Adrenal gland (tissue), 5 donors: ENCODE measurements around the gene HOMER2.

Experiments used
- POLR2A ChIP-seq, 2 donors: fragments of 450-650 bp; IDR thresholded peaks; one replicate each; pipeline ENCODE4 v1.6.1; 2017; ENCODE audit warnings: antibody characterized with exemption in 2 of 2, mild to moderate bottlenecking in 2 of 2, moderate library complexity in 1 of 2
- TF ChIP-seq, protein P1 (sequence below), 6 experiments: fragments of 450-650 bp in 4 of 6; fragments of 200-600 bp in 2 of 6; sonication (generic) in 1 of 6; IDR thresholded peaks; 1 replicate in 5 of 6; 2 replicates in 1 of 6; pipeline versions ENCODE4 v1.5.1 to v1.8.0; 2016 to 2021; ENCODE audit warnings: antibody characterized with exemption in 6 of 6, mild to moderate bottlenecking in 2 of 6, moderate library complexity in 1 of 6
- donor health status: DM: no; HTN: no; CAD: no.

DNA sequence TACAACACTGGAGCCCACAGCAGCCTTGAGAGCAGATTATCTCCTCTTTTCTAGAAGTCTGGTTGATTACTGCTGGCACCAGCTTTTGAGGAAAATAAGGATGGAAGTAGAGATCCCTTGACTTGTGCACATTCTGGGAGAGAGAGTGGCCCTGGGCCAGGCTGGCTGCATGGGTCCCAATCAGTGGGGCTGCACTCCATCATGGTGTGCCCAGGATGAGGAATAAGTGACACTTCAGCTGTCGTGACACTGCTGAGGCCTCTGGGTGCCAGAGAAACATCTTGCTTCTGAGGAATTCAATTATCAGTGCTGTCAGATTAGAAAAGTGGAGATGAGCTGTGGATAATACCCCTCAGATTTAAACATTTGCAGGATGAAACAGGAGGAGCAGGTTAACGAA is 42.6 kb upstream of the HOMER2 start:
- TF ChIP-seq, protein P1, sequence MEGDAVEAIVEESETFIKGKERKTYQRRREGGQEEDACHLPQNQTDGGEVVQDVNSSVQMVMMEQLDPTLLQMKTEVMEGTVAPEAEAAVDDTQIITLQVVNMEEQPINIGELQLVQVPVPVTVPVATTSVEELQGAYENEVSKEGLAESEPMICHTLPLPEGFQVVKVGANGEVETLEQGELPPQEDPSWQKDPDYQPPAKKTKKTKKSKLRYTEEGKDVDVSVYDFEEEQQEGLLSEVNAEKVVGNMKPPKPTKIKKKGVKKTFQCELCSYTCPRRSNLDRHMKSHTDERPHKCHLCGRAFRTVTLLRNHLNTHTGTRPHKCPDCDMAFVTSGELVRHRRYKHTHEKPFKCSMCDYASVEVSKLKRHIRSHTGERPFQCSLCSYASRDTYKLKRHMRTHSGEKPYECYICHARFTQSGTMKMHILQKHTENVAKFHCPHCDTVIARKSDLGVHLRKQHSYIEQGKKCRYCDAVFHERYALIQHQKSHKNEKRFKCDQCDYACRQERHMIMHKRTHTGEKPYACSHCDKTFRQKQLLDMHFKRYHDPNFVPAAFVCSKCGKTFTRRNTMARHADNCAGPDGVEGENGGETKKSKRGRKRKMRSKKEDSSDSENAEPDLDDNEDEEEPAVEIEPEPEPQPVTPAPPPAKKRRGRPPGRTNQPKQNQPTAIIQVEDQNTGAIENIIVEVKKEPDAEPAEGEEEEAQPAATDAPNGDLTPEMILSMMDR (IDR thresholded peaks at IDR 0.05) = no peak
- TF ChIP-seq POLR2A (IDR thresholded peaks at IDR 0.05) = no peak
